IMR-90 (cell line): Measurements from ENCODE around the gene ZNF407. TPM values are rescaled to one million over a fixed set of nuclear protein-coding genes. Genes with fewer than 3 reads are reported as not detected.

Experiments used
- ATAC-seq: fragments of 200-7000 bp; cut with Tn5 transposase; 2 replicates; pipeline ENCODE4 v1.9.1; 2020; ENCODE audit warnings: low read depth, mild to moderate bottlenecking, moderate library complexity
- BruUV-seq: library from RNA; stranded (reverse); fragments of 400-500 nt; replicated peaks from 2 replicates; lab custom pipeline; 2021; lab: Mats Ljungman, UMichigan
- CTCF ChIA-PET: fragments of 300-600 bp; formaldehyde crosslinking; extraction: SDS; loops from one replicate; lab custom pipeline; 2021; ENCODE audit warnings: antibody characterized with exemption; lab: Yijun Ruan, JAX
- POLR2A ChIA-PET: fragments of 300-600 bp; sonication (Branson Sonifier 250); formaldehyde crosslinking; loops from one replicate; lab custom pipeline; 2022; ENCODE audit warnings: antibody characterized with exemption; ENCODE audit not compliant: unreplicated experiment; lab: Charles Lee
- DNase-seq: peaks from one replicate; pipeline ENCODE4 v3.0.0; 2013
- H2AFZ ChIP-seq: replicated peaks from 2 replicates; pipeline ENCODE3; 2013; ENCODE audit warnings: low read length, mild to moderate bottlenecking; ENCODE audit not compliant: poor library complexity
- H2AK5ac ChIP-seq: 2 replicates; pipeline ENCODE4 v1.6.1; 2013; ENCODE audit warnings: low read depth, low read length, inconsistent platforms
- H2AK9ac ChIP-seq: replicated peaks from 2 replicates; pipeline ENCODE3; 2013; ENCODE audit warnings: mild to moderate bottlenecking, low read depth, low read length, moderate library complexity; ENCODE audit not compliant: poor library complexity
- H2BK120ac ChIP-seq: 2 replicates; pipeline ENCODE4 v1.6.1; 2013; ENCODE audit warnings: low read depth, low read length, inconsistent platforms
- H2BK15ac ChIP-seq: 3 replicates; pipeline ENCODE4 v1.6.1; 2013; ENCODE audit warnings: low read depth, low read length, inconsistent platforms
- H2BK20ac ChIP-seq: 2 replicates; pipeline ENCODE4 v1.6.1; 2013; ENCODE audit warnings: low read depth, mild to moderate bottlenecking, inconsistent platforms, low read length, moderate library complexity
- H2BK5ac ChIP-seq: 2 replicates; pipeline ENCODE4 v1.6.1; 2013; ENCODE audit warnings: mild to moderate bottlenecking, low read depth, low read length, inconsistent platforms; ENCODE audit not compliant: poor library complexity, severe bottlenecking
- H3K14ac ChIP-seq: replicated peaks from 2 replicates; pipeline ENCODE4 v1.6.1; 2013; ENCODE audit warnings: low read depth, low read length, inconsistent platforms
- H3K18ac ChIP-seq: 2 replicates; pipeline ENCODE4 v1.6.1; 2013; ENCODE audit warnings: low read depth, low read length, control low read depth
- H3K23ac ChIP-seq: 2 replicates; pipeline ENCODE4 v1.6.1; 2013; ENCODE audit warnings: low read depth, low read length, inconsistent platforms
- H3K27ac ChIP-seq: 2 replicates; pipeline ENCODE4 v1.5.1; 2013; ENCODE audit warnings: mild to moderate bottlenecking, control low read depth, low read length; ENCODE audit not compliant: insufficient read depth
- H3K27me3 ChIP-seq: 2 replicates; pipeline ENCODE4 v1.6.1; 2013; ENCODE audit warnings: low read length; ENCODE audit not compliant: control insufficient read depth, insufficient read depth
- H3K36me3 ChIP-seq: 2 replicates; pipeline ENCODE4 v1.6.1; 2013; ENCODE audit warnings: low read length, mixed read lengths; ENCODE audit not compliant: control insufficient read depth, insufficient read depth
- H3K4ac ChIP-seq: 2 replicates; pipeline ENCODE4 v1.6.1; 2013; ENCODE audit warnings: low read depth, low read length, inconsistent platforms
- H3K4me1 ChIP-seq: 2 replicates; pipeline ENCODE4 v1.6.1; 2013; ENCODE audit warnings: low read length, mixed read lengths; ENCODE audit not compliant: control insufficient read depth, insufficient read depth
- H3K4me2 ChIP-seq: 2 replicates; pipeline ENCODE4 v1.6.1; 2013; ENCODE audit warnings: low read depth, mild to moderate bottlenecking, control low read depth, low read length, moderate library complexity
- H3K4me3 ChIP-seq: 2 replicates; pipeline ENCODE4 v1.5.1; 2013; ENCODE audit warnings: low read depth, mild to moderate bottlenecking, control low read depth, low read length, moderate library complexity; ENCODE audit not compliant: insufficient read depth
- H3K56ac ChIP-seq: 2 replicates; pipeline ENCODE4 v1.6.1; 2013; ENCODE audit warnings: low read length, inconsistent platforms; ENCODE audit not compliant: insufficient read depth; ENCODE audit errors: extremely low read depth
- H3K79me1 ChIP-seq, 2 experiments: 2 replicates each; pipeline ENCODE4 v1.6.1; 2013; ENCODE audit warnings: low read length in 2 of 2, inconsistent platforms in 1 of 2, low read depth in 1 of 2
- H3K9ac ChIP-seq: 2 replicates; pipeline ENCODE4 v1.6.1; 2013; ENCODE audit warnings: low read depth, low read length, control low read depth
- H3K9me1 ChIP-seq: 2 replicates; pipeline ENCODE4 v1.6.1; 2013; ENCODE audit warnings: low read length, inconsistent platforms; ENCODE audit not compliant: insufficient read depth
- H3K9me3 ChIP-seq: 2 replicates; pipeline ENCODE4 v1.6.1; 2013; ENCODE audit warnings: low read length; ENCODE audit not compliant: control insufficient read depth, insufficient read depth
- H4K20me1 ChIP-seq: 2 replicates; pipeline ENCODE4 v1.6.1; 2013; ENCODE audit warnings: low read length, inconsistent platforms; ENCODE audit not compliant: insufficient read depth
- H4K5ac ChIP-seq: 2 replicates; pipeline ENCODE4 v1.6.1; 2013; ENCODE audit warnings: mild to moderate bottlenecking, low read depth, low read length, control low read depth
- H4K8ac ChIP-seq, 2 experiments: 2 replicates each; pipeline ENCODE4 v1.6.1; 2013; ENCODE audit warnings: low read depth in 2 of 2, low read length in 2 of 2, control low read depth in 1 of 2, inconsistent platforms in 1 of 2
- H4K91ac ChIP-seq: 2 replicates; pipeline ENCODE4 v1.6.1; 2013; ENCODE audit warnings: low read depth, low read length, inconsistent platforms; ENCODE audit not compliant: insufficient read depth
- BHLHE40 ChIP-seq: fragments of 150-350 bp; IDR thresholded peaks from 2 replicates; pipeline ENCODE4 v1.6.1; 2016; ENCODE audit warnings: mild to moderate bottlenecking, low read depth, low read length
- MAFK ChIP-seq: IDR thresholded peaks from 2 replicates; pipeline ENCODE4 v1.6.1; 2012; ENCODE audit warnings: low read depth, low read length, improper control_type of control experiment
- MXI1 ChIP-seq: IDR thresholded peaks from 2 replicates; pipeline ENCODE4 v1.6.1; 2012; ENCODE audit warnings: low read depth, mild to moderate bottlenecking, low read length, moderate library complexity, borderline replicate concordance
- POLR2A ChIP-seq: IDR thresholded peaks from 2 replicates; pipeline ENCODE4 v1.6.1; 2012; ENCODE audit warnings: mild to moderate bottlenecking, low read depth, low read length
- RFX5 ChIP-seq: IDR thresholded peaks from 2 replicates; pipeline ENCODE4 v1.8.0; 2012; ENCODE audit warnings: low read depth, mild to moderate bottlenecking, low read length, moderate library complexity
- WGBS, 2 experiments: methylation state at CpG; one replicate each; pipeline versions ENCODE4 v1.1.5 to v1.1.7; 2013; ENCODE audit warnings: missing lambda C conversion rate in 2 of 2; ENCODE audit not compliant: insufficient read length in 1 of 2; ENCODE audit errors: extremely low coverage in 2 of 2; 5-methylcytosine and 5-hydroxymethylcytosine counted together
- dilution Hi-C: fragments of 300-500 bp; cut with HindIII; formaldehyde crosslinking; loops from one replicate; pipeline ENCODE4 v1.14.3; 2018; ENCODE audit warnings: low sequenced_read_pairs; ENCODE audit not compliant: unreplicated experiment
- in situ Hi-C: fragments of 300-500 bp; cut with MboI; formaldehyde crosslinking; loops from 3 replicates; pipeline ENCODE4 v1.14.3; 2019; ENCODE audit warnings: low sequenced_read_pairs, inconsistent platforms, mixed read lengths
- intact Hi-C: fragments of 100-400 bp; cut with micrococcal nuclease; formaldehyde crosslinking; loops from 2 replicates; pipeline ENCODE4 v1.10.0; 2022
- polyA plus RNA-seq, 3 experiments: library from polyadenylated mRNA; depleted of rRNA; stranded (reverse); fragments of >200 nt; gene quantifications; 2 replicates each; pipeline ENCODE4 v1.2.3, GENCODE V29; 2012; ENCODE audit warnings: low replicate concordance in 1 of 3
- total RNA-seq: library from RNA; depleted of rRNA; stranded (reverse); fragments of >200 nt; gene quantifications from 2 replicates; pipeline ENCODE4 v1.2.3, GENCODE V29; 2012

ZNF407 gene
- total and polyA plus RNA-seq, 2 of the 4 experiments (the other 2 are of a cell fraction), result 3.1 to 20.1 TPM

DNA sequence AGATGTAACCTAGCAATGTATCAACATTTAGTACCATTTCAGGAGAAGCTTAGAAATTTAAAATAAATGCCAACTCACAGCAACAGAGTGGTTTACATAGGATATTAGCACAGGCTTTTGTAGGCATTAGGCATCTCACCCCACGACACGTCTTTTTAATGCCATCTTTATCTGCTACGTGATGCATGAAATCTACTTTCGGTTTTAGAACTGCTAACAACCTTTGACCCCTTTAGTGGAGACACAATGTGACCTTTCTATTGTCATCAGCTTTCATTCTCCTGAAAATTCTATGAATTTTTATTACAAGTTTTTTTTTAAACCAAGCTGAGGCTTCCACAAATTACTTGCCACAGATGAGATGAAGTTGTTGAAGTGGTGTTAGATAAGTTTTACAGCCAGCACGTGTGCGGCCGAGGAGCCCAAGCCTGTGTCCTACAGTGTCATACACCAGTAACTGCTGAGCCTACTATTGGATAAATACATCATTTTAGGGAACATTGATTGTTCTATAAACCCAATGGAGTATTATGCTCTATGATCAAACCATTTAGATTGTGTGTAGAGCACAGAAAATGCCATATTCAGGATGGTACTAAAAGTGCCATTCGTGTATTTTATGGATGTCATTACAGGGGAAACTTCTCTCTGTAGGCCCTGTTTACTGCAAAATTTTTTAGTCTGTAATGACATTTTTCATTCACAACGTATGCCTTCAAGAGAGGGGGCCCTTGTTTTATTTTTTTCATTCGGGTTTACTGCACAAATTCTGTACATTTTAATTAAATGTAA is 459.7 kb downstream of the ZNF407 start:
- DNase-seq (no peak), ATAC-seq (no peak)
- no peak overlapping the region for H2AK5ac ChIP-seq
- H3K27ac ChIP-seq, result no peak overlapping the region
- no peak overlapping the region for H3K4ac ChIP-seq
- H2BK5ac ChIP-seq, result no peak overlapping the region
- no peak overlapping the region for H3K23ac ChIP-seq
- peaks cover 4% of the 10 kb centered on the region; the same call in 1 of the 2 replicates for H3K9me1 ChIP-seq
- no peak overlapping the region for H3K18ac ChIP-seq
- no peak overlapping the region for H4K8ac ChIP-seq
- BruUV-seq, result no TSS peak
- H2AFZ ChIP-seq, result no peak overlapping the region
- TF ChIP-seq MAFK, result no peak
- no peak for TF ChIP-seq BHLHE40
- no peak for TF ChIP-seq RFX5
- TF ChIP-seq POLR2A, result no peak
- no peak for TF ChIP-seq MXI1
- H2BK120ac ChIP-seq, result no peak overlapping the region
- no peak overlapping the region for H3K56ac ChIP-seq
- H3K36me3 ChIP-seq, result peaks cover 2% of the 10 kb centered on the region; the same call in 1 of the 2 replicates
- H3K14ac ChIP-seq, result no peak overlapping the region
- H3K27me3 ChIP-seq, result no peaks in the 10 kb centered on the region
- H3K9ac ChIP-seq, result no peak overlapping the region
- H2BK20ac ChIP-seq, result no peak overlapping the region
- dilution Hi-C loops (no loop called here), intact Hi-C loops (no loop called here), in situ Hi-C loops (no loop called here)
- no peak overlapping the region for H2BK15ac ChIP-seq
- no peaks in the 10 kb centered on the region for H3K9me3 ChIP-seq
- H4K5ac ChIP-seq, result no peak overlapping the region
- POLR2A ChIA-PET, result no interaction called here
- CTCF ChIA-PET, result interaction anchor here (0.8 kb wide), 1 partner anchor 16 kb away, joined by 3 read pairs; no protein-coding TSS in a partner anchor
- no peaks in the 10 kb centered on the region for H3K79me1 ChIP-seq
- no peaks in the 10 kb centered on the region for H4K20me1 ChIP-seq
- no peak overlapping the region for H3K4me2 ChIP-seq
- no peaks in the 10 kb centered on the region; the same call in 1 of the 2 replicates for H3K4me1 ChIP-seq
- no peak overlapping the region for H4K91ac ChIP-seq
- 77% methylated on average over 2 of the region's 10 CpGs; no CpG with 5 or more reads in 1 of the 2 experiments for WGBS, 2 experiments
- H3K4me3 ChIP-seq, result no peak overlapping the region
- no peak overlapping the region for H2AK9ac ChIP-seq
